K562 (cell line): Measurements from ENCODE around the gene SMARCC1. TPM values are rescaled to one million over a fixed set of nuclear protein-coding genes. Genes with fewer than 3 reads are reported as not detected.
A peak's percentile ranks its signal among the peaks of the same experiment; 100 is the strongest.

Experiments used
- FOXA3 ChIP-seq, 2 experiments: fragments of 450-650 bp in 1 of 2; sonication (generic) in 1 of 2; formaldehyde crosslinking; IDR thresholded peaks in 1 of 2; conservative IDR thresholded peaks in 1 of 2; 2 replicates each; pipeline versions ENCODE4 v1.4.0 to v1.8.0; 2020 to 2022; ENCODE audit warnings: mild to moderate bottlenecking in 2 of 2, missing genetic modification reagents in 1 of 2
- FOXK1 ChIP-seq: sonication (generic); formaldehyde crosslinking; IDR thresholded peaks from 2 replicates; pipeline ENCODE4 v1.8.0; 2022; ENCODE audit warnings: missing genetic modification reagents, mild to moderate bottlenecking, borderline replicate concordance
- GABPB1 ChIP-seq: sonication (generic); formaldehyde crosslinking; IDR thresholded peaks from 2 replicates; pipeline ENCODE4 v1.8.0; 2022; ENCODE audit warnings: mild to moderate bottlenecking, missing genetic modification reagents
- HMGN3 ChIP-seq: IDR thresholded peaks from 2 replicates; pipeline ENCODE4 v1.6.1; 2011; ENCODE audit warnings: borderline replicate concordance, low read depth, mild to moderate bottlenecking, mixed read lengths, low read length; ENCODE audit not compliant: insufficient read length; ENCODE audit errors: extremely low read depth
- NR4A1 ChIP-seq, 2 experiments: fragments of 250-450 bp in 1 of 2; fragments of 450-650 bp in 1 of 2; sonication (Bioruptor Pico) in 1 of 2; IDR thresholded peaks; 2 replicates each; pipeline versions ENCODE4 v1.4.0 to v1.6.1; 2016 to 2020; ENCODE audit warnings: mild to moderate bottlenecking in 2 of 2, missing compliant biosample characterization in 1 of 2, missing genetic modification characterization in 1 of 2, moderate library complexity in 1 of 2
- U2AF1 ChIP-seq: fragments of 200-400 bp; formaldehyde crosslinking; optimal IDR thresholded peaks from 2 replicates; pipeline ENCODE3; 2017; ENCODE audit warnings: mild to moderate bottlenecking, low read depth, low read length, moderate library complexity
- ZBTB43 ChIP-seq: sonication (generic); formaldehyde crosslinking; IDR thresholded peaks from 2 replicates; pipeline ENCODE4 v1.8.0; 2023; ENCODE audit warnings: mild to moderate bottlenecking, missing genetic modification reagents
- ZNF592 ChIP-seq: fragments of 450-650 bp; IDR thresholded peaks from 2 replicates; pipeline ENCODE4 v1.6.1; 2017; ENCODE audit warnings: antibody characterized with exemption, mild to moderate bottlenecking
- ZNF668 ChIP-seq: fragments of 250-450 bp; sonication (Bioruptor Pico); IDR thresholded peaks from 2 replicates; pipeline ENCODE4 v1.8.0; 2022; ENCODE audit warnings: mild to moderate bottlenecking, inconsistent platforms
- polyA plus RNA-seq, 8 experiments: library from polyadenylated mRNA; depleted of rRNA in 4 of 8; stranded (reverse) in 5 of 8; unstranded in 3 of 8; fragments of >200 nt; fragmentation: Nextera tagmentation in 2 of 8; fragmentation: Illumina TruSeq in 1 of 8; extraction: Ambion mirVana in 2 of 8; extraction: Trizol in 1 of 8; gene quantifications; 2 replicates each; pipeline versions ENCODE4 v1.2.1 to v1.2.3, GENCODE V29; 2011 to 2014; ENCODE audit warnings: inconsistent platforms in 1 of 8, missing spikeins in 1 of 8
- total RNA-seq, 7 experiments: library from RNA; depleted of rRNA in 6 of 7; stranded (reverse); fragments of >200 nt in 6 of 7; fragmentation: Illumina TruSeq in 2 of 7; extraction: Trizol in 2 of 7; gene quantifications; 2 replicates each; pipeline versions ENCODE4 v1.2.1 to v1.2.3, GENCODE V29; 2011 to 2021; ENCODE audit warnings: low replicate concordance in 1 of 7
- TF ChIP-seq, protein P1 (sequence below): sonication (generic); formaldehyde crosslinking; IDR thresholded peaks from 2 replicates; pipeline ENCODE4 v1.8.0; 2022; ENCODE audit warnings: mild to moderate bottlenecking, missing genetic modification reagents, borderline replicate concordance
- TF ChIP-seq, protein P2 (sequence below): fragments of 200-800 bp; sonication (Bioruptor generic); IDR thresholded peaks from 2 replicates; pipeline ENCODE4 v1.6.1; 2017; ENCODE audit warnings: missing genetic modification characterization, missing compliant biosample characterization
- TF ChIP-seq, protein P3 (sequence below): fragments of 450-650 bp; formaldehyde crosslinking; IDR thresholded peaks from 2 replicates; pipeline ENCODE4 v1.4.0; 2020; ENCODE audit warnings: mild to moderate bottlenecking, moderate library complexity

SMARCC1 gene
- total and polyA plus RNA-seq, 9 of the 15 experiments (the other 6 are each of a cell fraction or from before 2014, with no cell fraction given), result 20.7 to 199 (median 66.0) TPM

- TF ChIP-seq NR4A1 (CRISPR knock-in tag; IDR thresholded peaks at IDR 0.05) (no peak), NR4A1 (tag; IDR thresholded peaks at IDR 0.05) (peak; percentile 50; the same call in 1 of the 2 replicates), FOXK1 (CRISPR knock-in tag) (peak; percentile 72; the same call in 1 of the 2 replicates), ZNF668 (peak; percentile 75; the same call in 1 of the 2 replicates), HMGN3 (peak; percentile 58), ZNF592 (peak; percentile 53; the same call in 1 of the 2 replicates), GABPB1 (CRISPR knock-in tag) (no peak), U2AF1 (peak; percentile 77), FOXA3 (CRISPR knock-in tag; conservative IDR thresholded peaks at IDR 0.05 in 1 of 2, IDR thresholded peaks at IDR 0.05 in 1 of 2) (peak in 1 of 2 experiments; percentile 85; a peak in 1 of 4 replicates), ZBTB43 (CRISPR knock-in tag) (0 out of 2 replicates have a peak, but pooled peaks have one; percentile 82)
- TF ChIP-seq, protein P1, sequence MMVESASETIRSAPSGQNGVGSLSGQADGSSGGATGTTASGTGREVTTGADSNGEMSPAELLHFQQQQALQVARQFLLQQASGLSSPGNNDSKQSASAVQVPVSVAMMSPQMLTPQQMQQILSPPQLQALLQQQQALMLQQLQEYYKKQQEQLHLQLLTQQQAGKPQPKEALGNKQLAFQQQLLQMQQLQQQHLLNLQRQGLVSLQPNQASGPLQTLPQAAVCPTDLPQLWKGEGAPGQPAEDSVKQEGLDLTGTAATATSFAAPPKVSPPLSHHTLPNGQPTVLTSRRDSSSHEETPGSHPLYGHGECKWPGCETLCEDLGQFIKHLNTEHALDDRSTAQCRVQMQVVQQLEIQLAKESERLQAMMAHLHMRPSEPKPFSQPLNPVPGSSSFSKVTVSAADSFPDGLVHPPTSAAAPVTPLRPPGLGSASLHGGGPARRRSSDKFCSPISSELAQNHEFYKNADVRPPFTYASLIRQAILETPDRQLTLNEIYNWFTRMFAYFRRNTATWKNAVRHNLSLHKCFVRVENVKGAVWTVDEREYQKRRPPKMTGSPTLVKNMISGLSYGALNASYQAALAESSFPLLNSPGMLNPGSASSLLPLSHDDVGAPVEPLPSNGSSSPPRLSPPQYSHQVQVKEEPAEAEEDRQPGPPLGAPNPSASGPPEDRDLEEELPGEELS (CRISPR knock-in tag), result peak; percentile 83; the same call in 1 of the 2 replicates
- TF ChIP-seq, protein P2, sequence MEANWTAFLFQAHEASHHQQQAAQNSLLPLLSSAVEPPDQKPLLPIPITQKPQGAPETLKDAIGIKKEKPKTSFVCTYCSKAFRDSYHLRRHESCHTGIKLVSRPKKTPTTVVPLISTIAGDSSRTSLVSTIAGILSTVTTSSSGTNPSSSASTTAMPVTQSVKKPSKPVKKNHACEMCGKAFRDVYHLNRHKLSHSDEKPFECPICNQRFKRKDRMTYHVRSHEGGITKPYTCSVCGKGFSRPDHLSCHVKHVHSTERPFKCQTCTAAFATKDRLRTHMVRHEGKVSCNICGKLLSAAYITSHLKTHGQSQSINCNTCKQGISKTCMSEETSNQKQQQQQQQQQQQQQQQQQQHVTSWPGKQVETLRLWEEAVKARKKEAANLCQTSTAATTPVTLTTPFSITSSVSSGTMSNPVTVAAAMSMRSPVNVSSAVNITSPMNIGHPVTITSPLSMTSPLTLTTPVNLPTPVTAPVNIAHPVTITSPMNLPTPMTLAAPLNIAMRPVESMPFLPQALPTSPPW (CRISPR knock-in tag), result no peak
- TF ChIP-seq, protein P3, sequence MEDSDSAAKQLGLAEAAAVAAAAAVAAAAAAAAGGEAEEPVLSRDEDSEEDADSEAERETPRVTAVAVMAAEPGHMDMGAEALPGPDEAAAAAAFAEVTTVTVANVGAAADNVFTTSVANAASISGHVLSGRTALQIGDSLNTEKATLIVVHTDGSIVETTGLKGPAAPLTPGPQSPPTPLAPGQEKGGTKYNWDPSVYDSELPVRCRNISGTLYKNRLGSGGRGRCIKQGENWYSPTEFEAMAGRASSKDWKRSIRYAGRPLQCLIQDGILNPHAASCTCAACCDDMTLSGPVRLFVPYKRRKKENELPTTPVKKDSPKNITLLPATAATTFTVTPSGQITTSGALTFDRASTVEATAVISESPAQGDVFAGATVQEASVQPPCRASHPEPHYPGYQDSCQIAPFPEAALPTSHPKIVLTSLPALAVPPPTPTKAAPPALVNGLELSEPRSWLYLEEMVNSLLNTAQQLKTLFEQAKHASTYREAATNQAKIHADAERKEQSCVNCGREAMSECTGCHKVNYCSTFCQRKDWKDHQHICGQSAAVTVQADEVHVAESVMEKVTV (CRISPR knock-in tag), result no peak
Measured at GRCh38 chr3:47780741-47781684, 680 bp downstream of the SMARCC1 start (continued).
